GM21619 (cell line): Measurements from ENCODE around the gene FDXACB1.
A peak's percentile ranks its signal among the peaks of the same experiment; 100 is the strongest.

Source experiments
- ATAC-seq: cut with Tn5 transposase; IDR thresholded peaks from one replicate; pipeline ENCODE4 v1.9.1; 2021; ENCODE audit not compliant: unreplicated experiment

FDXACB1 gene

GRCh38 chr11:111845276-111846028, 33.5 kb downstream of the FDXACB1 start:
- ATAC-seq, result no peak

- no peak for ATAC-seq
Measured at GRCh38 chr11:111843661-111844060, 35.3 kb downstream of the FDXACB1 start.

DNA sequence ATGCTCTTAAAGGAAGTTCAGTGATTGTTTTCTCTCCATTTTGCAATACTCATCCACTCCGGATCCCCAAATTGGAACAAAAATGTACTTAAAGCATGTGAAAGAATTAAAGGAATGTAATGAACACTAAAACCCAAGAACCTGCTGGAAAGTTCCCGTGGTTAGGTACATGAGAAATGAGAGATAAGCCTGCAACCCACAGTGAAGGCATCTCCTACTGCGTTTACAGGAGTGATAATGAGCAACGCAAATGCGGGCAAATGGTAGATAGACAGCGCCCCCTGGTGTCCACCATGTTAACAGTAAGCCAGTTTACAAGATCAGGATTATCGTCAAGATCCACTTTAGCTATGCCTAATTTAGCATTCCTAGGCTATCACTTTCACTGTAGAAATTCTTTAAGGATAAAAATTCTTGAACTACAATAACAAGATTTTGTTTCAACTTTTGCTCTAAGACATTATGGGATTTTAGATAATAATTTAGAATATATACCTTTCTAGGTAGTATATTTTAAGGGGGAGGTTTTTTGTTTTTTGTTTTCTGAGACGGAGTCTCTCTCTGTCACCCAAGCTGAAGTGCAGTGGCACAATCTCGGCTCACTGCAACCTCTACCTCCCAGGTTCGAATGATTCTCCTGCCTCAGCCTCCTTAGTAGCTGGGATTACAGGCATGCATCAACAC, 37.5 kb downstream of the FDXACB1 start:
- peak; percentile 49 for ATAC-seq

DNA sequence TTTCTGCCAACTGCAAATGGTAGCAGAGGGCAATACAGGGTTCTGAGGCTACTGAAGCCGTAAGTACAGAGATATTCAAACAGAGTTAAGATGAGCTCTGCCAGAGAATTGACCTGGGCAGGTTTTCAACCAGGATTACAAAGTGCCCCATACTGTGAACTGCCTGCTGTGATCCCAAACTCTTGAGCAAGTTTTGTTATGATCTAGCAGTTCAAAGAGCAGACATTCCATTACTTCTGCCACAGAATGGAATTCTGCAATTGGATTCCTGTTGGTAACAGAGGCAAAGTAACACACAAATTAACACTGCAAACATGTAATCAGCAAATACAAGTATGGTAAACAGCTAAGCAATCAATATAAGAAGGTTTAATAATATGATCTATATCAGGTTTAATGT, 38.8 kb downstream of the FDXACB1 start:
- ATAC-seq, result no peak

DNA sequence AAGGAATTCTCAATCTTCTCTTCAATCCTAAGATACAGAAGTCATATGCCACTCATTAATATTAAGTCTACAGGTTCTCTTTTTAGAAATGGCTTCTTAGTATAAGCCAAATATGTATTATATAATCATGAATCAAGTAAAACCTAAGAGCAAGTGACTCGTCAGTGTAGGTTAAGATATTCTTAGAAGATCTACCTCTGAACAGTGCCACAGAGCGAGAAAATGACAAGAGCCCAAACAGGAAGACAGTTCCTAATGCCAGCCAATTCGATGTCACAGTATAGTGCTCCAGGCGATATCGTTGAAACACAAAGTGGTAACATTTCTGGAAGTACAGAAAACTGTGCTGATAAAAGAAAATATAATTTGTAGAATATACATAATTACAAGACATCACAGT, 40.9 kb downstream of the FDXACB1 start:
- ATAC-seq, result no peak

GRCh38 chr11:111837366-111837891, 41.5 kb downstream of the FDXACB1 start:
- ATAC-seq, result no peak

DNA sequence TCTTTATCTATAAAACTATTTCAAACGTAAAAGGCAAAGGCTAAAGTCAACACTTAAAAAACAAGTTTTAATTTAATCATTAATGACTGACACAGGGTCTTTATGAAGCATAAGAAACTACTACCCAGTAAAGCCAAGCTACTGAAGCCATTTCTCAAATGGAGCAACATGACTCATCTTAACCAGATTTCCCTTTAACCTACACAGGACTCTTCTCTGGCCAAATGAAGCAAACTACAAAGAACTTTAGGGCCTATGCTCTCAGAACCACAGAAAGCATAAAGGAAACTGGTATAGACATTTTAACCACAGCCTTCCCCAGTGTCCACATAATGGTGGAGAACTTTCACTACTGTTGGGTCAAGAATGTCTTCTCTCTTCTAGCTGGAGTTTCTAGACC, 42.2 kb downstream of the FDXACB1 start:
- ATAC-seq, result peak; percentile 86

- ATAC-seq, result no peak
Measured at GRCh38 chr11:111836162-111836561, 42.8 kb downstream of the FDXACB1 start.

DNA sequence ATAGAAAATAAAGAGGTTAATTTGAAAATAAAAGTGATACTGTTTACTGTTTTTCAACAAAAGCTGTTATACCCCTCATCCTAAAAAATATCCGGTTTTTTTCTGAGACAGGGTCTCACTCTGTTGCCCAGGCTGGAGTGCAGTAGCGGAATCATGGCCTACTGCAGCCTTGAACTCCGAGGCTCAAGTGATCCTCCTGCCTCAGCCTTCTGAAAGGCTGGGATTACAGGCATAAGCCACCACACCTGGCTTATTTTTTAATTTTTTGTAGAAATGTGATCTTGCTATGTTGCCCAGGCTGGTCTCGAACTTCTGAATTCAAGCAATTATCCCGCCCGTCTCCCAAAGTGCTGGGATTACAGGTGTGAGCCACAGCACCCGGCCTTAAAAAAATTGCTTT, 43.3 kb downstream of the FDXACB1 start:
- ATAC-seq, result no peak

- ATAC-seq, result no peak
Measured at GRCh38 chr11:111834432-111835163, 44.4 kb downstream of the FDXACB1 start.

GRCh38 chr11:111833524-111833923, 45.4 kb downstream of the FDXACB1 start:
- ATAC-seq, result no peak

GRCh38 chr11:111829185-111829968, 49.6 kb downstream of the FDXACB1 start:
- peak; percentile 86 for ATAC-seq

DNA sequence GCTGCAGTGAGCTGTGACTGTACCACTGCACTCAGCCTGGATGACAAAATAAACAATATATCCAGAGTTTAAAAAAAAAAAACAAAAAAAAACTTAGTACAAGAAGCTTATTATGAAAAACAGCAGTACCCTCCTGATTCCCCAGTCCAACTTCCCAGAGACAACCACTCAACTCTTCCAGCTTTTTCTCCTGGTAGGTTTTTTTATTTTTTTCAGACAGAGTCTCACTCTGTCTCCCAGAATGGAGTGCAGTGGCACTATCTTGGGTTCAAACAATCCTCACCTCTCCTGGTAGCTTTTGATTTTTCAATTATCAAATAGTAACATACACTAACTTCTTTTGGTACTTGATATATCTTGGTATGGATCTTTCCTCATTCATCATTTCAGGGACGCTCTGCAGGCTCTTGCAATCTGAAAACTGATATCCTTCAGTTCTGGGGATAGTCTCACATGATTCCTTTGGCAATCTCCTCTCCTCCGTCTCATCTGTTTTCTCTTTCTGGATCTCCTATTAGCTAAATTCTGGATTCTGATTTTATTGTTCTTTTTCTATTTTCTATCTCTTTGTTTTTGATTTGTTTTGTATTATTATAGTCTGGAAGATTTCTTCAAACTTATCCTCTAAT, 52.5 kb downstream of the FDXACB1 start:
- ATAC-seq, result no peak
